ENCODE results near the gene LRIG2.
"Not testable (repeated sequence)": the region's sequence is repeated elsewhere in the genome, so short reads cannot be mapped to it uniquely, and the experiment has no call there.

Gene LRIG2

DNA sequence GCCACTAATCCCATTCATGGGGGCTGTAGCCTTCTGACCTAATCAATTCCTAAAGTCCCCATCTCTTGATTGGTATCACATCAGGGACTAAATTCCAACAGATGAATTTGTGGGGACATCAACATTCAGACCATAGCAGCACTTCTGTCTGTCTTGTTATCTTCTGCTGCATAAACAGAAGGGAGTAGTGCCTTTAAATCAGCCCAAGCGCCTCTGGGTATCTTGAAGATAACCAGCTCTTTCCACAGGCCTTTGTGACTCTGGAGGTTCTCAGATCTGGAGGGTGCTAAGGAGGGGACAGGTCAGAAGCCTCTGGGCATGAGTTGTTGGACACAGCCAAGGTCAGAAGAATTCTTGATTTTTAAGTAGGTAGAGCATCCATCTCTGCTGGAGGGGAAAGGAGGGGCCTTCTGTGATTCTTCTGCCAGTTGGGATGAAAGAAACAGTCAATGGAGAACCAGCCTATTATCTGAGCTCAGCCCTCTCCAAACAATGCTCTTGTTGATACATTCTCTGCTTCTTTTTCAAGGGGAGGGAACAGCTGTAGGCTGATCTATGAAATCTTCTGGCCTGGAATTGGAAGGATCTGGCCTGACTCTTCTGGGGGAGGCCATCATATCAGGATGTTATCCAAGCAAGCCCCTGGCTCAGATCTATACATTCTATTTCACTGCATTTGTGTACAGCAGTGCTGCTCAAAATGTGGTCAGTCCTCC lies 31.3 kb upstream of the LRIG2 start:
- H2AFZ ChIP-seq (ENCODE audit: low read depth, low read length, severe bottlenecking) = no peak overlapping the region
- no peak overlapping the region for H3K9ac ChIP-seq (ENCODE audit: low read length)

DNA sequence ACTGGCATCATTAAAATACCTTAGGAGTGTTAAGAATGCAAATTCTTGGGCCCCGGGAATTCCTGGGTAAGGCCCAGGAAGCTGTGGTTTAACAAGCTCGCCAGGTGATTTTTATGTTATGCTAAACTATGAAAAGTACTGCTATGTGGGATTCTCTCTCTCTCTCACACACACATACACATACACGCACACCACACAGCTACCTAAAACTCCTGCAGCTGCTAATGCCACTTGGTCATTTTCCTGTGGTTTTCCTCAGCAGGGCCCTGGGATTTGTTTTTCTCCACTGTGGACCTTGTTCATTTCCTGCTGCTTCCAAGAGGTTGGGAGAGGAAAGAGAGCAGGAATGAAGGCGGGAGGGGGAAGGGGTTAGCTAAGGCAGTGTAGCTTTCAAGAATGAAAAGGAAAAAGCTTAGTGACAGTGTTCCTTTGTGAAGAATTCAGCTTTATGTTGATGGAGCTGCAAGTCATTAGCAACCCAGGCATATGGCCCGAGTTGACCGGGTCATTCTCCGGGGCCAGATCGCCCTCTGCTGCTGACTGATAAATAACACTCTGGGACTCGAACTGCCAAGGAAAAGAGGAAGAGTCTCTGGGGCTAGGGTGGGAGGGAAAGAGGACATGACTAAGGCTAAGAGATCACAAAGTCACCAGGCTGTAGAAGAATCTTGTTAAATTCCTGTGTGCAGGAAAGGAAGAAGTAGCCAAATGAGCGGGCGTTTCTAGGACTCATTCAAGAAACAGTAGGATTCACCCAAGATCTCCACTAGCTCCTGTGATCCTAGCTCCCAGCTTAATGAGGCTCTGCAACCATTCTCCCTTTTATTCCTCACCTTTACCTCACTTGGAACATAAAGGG lies 30.5 kb upstream of the LRIG2 start:
- Histone ChIP-seq H3K36me3 (ENCODE audit: low read length) (no peaks in the 10 kb centered on the region), H3K9ac (ENCODE audit: low read length) (no peak overlapping the region), H2AFZ (ENCODE audit: low read depth, low read length, severe bottlenecking) (no peak overlapping the region)

More for the DNA sequence above, 31.3 kb upstream of the LRIG2 start:
- Histone ChIP-seq H3F3A (ENCODE audit: insufficient read depth) (no peaks in the 10 kb centered on the region), H3K27ac (ENCODE audit: low read depth, low read length) (no peak overlapping the region), H3K9me2 (replicated peaks; ENCODE audit: insufficient read depth, low read length) (no peaks in the 10 kb centered on the region), H3K79me2 (ENCODE audit: insufficient read depth, low read length) (no peaks in the 10 kb centered on the region), H4K20me1 (ENCODE audit: low read depth, low read length) (no peaks in the 10 kb centered on the region), H3K4me3 (ENCODE audit: insufficient read depth, low read length, poor library complexity, severe bottlenecking) (no peak overlapping the region), H3K27me3 (ENCODE audit: low read length) (no peaks in the 10 kb centered on the region), H3K36me3 (ENCODE audit: low read length) (no peaks in the 10 kb centered on the region), H3K9me3 (ENCODE audit: insufficient read depth, low read length) (no peaks in the 10 kb centered on the region), H3K4me2 (ENCODE audit: low read depth, low read length, poor library complexity, severe bottlenecking) (no peak overlapping the region)
- TF ChIP-seq EZH2phosphoT487 (conservative IDR thresholded peaks at IDR 0.05; ENCODE audit: low read length) = no peak
- TF ChIP-seq, protein P1, sequence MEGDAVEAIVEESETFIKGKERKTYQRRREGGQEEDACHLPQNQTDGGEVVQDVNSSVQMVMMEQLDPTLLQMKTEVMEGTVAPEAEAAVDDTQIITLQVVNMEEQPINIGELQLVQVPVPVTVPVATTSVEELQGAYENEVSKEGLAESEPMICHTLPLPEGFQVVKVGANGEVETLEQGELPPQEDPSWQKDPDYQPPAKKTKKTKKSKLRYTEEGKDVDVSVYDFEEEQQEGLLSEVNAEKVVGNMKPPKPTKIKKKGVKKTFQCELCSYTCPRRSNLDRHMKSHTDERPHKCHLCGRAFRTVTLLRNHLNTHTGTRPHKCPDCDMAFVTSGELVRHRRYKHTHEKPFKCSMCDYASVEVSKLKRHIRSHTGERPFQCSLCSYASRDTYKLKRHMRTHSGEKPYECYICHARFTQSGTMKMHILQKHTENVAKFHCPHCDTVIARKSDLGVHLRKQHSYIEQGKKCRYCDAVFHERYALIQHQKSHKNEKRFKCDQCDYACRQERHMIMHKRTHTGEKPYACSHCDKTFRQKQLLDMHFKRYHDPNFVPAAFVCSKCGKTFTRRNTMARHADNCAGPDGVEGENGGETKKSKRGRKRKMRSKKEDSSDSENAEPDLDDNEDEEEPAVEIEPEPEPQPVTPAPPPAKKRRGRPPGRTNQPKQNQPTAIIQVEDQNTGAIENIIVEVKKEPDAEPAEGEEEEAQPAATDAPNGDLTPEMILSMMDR (IDR thresholded peaks at IDR 0.05; ENCODE audit: insufficient read depth, low read length, poor library complexity, severe bottlenecking) = no peak

DNA sequence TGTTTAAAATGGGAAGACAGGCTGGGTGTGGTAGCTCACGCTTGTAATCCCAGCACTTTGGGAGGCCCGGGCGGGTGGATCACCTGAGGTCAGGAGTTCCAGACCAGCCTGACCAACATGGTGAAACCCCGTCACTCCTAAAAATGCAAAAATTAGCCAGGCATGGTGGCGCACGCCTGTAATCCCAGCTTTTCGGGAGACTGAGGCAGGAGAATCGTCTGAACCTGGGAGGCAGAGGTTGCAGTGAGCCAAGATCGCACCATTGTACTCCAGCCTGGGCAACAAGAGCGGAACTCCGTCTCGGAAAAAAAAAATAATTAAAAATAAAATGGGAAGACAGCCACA lies 29.9 kb upstream of the LRIG2 start:
- H3K27me3 ChIP-seq (ENCODE audit: low read length); H3K79me2 ChIP-seq (ENCODE audit: insufficient read depth, low read length); H2AFZ ChIP-seq (ENCODE audit: low read depth, low read length, severe bottlenecking); H3K4me2 ChIP-seq (ENCODE audit: low read depth, low read length, poor library complexity, severe bottlenecking); H3K9ac ChIP-seq (ENCODE audit: low read length); H3K9me3 ChIP-seq (ENCODE audit: insufficient read depth, low read length); H3K9me2 ChIP-seq (replicated peaks; ENCODE audit: insufficient read depth, low read length); H3K4me3 ChIP-seq (ENCODE audit: insufficient read depth, low read length, poor library complexity, severe bottlenecking); H4K20me1 ChIP-seq (ENCODE audit: low read depth, low read length); H3K27ac ChIP-seq (ENCODE audit: low read depth, low read length); H3K36me3 ChIP-seq (ENCODE audit: low read length); H3F3A ChIP-seq (ENCODE audit: insufficient read depth): not testable (repeated sequence)

More for the DNA sequence above, 30.5 kb upstream of the LRIG2 start:
- Histone ChIP-seq H4K20me1 (ENCODE audit: low read depth, low read length) (no peaks in the 10 kb centered on the region), H3K27ac (ENCODE audit: low read depth, low read length) (no peak overlapping the region), H3F3A (ENCODE audit: insufficient read depth) (no peaks in the 10 kb centered on the region), H3K4me2 (ENCODE audit: low read depth, low read length, poor library complexity, severe bottlenecking) (no peak overlapping the region), H3K4me3 (ENCODE audit: insufficient read depth, low read length, poor library complexity, severe bottlenecking) (no peak overlapping the region), H3K9me3 (ENCODE audit: insufficient read depth, low read length) (no peaks in the 10 kb centered on the region), H3K79me2 (ENCODE audit: insufficient read depth, low read length) (no peaks in the 10 kb centered on the region), H3K27me3 (ENCODE audit: low read length) (no peaks in the 10 kb centered on the region), H3K9me2 (replicated peaks; ENCODE audit: insufficient read depth, low read length) (no peaks in the 10 kb centered on the region)
- TF ChIP-seq, protein P1 (IDR thresholded peaks at IDR 0.05; ENCODE audit: insufficient read depth, low read length, poor library complexity, severe bottlenecking) = peak; percentile 43
- TF ChIP-seq EZH2phosphoT487 (conservative IDR thresholded peaks at IDR 0.05; ENCODE audit: low read length) = no peak

DNA sequence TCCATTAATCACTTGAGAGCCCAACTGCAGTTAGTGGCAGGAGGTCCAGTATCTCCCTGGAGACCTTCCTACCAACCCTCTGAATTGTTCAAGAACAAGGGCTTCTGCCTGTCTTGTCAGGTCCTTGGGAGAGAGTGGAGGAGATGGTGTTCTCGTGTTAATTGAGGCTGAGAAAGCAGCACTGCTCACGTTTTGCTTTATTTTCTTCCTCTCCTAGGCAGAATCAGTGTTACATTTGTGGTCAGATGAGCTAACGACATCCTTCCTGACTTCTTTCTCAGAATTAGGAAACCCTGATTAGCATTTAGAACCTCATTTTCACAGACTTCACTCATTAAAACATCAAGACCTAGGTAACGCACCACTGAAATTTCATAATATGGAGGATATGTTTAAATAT lies 26.4 kb upstream of the LRIG2 start:
- H3K4me3 ChIP-seq (ENCODE audit: insufficient read depth, low read length, poor library complexity, severe bottlenecking) = no peak overlapping the region
- no peaks in the 10 kb centered on the region for H4K20me1 ChIP-seq (ENCODE audit: low read depth, low read length)
- H3K9ac ChIP-seq (ENCODE audit: low read length) = no peak overlapping the region
- H3K79me2 ChIP-seq (ENCODE audit: insufficient read depth, low read length) = no peaks in the 10 kb centered on the region
- H3K36me3 ChIP-seq (ENCODE audit: low read length) = no peaks in the 10 kb centered on the region
- H2AFZ ChIP-seq (ENCODE audit: low read depth, low read length, severe bottlenecking) = no peak overlapping the region
- H3F3A ChIP-seq (ENCODE audit: insufficient read depth) = no peaks in the 10 kb centered on the region
- H3K27me3 ChIP-seq (ENCODE audit: low read length) = no peaks in the 10 kb centered on the region
- H3K27ac ChIP-seq (ENCODE audit: low read depth, low read length) = no peak overlapping the region
- no peak overlapping the region for H3K4me2 ChIP-seq (ENCODE audit: low read depth, low read length, poor library complexity, severe bottlenecking)
- no peaks in the 10 kb centered on the region for H3K9me3 ChIP-seq (ENCODE audit: insufficient read depth, low read length)
- TF ChIP-seq, protein P1 (IDR thresholded peaks at IDR 0.05; ENCODE audit: insufficient read depth, low read length, poor library complexity, severe bottlenecking) = no peak
- no peak for TF ChIP-seq EZH2phosphoT487 (conservative IDR thresholded peaks at IDR 0.05; ENCODE audit: low read length)
- H3K9me2 ChIP-seq (replicated peaks; ENCODE audit: insufficient read depth, low read length) = no peaks in the 10 kb centered on the region
